Measurements from ENCODE around the gene SZT2. TPM values are rescaled to one million over a fixed set of nuclear protein-coding genes. Genes with fewer than 3 reads are reported as not detected.
"Not testable (repeated sequence)": the region's sequence is repeated elsewhere in the genome, so short reads cannot be mapped to it uniquely, and the experiment has no call there.

SZT2 gene
- total RNA-seq, 4 donors from 2014 or later: 26.4 to 61.9 (median 36.7) TPM

DNA sequence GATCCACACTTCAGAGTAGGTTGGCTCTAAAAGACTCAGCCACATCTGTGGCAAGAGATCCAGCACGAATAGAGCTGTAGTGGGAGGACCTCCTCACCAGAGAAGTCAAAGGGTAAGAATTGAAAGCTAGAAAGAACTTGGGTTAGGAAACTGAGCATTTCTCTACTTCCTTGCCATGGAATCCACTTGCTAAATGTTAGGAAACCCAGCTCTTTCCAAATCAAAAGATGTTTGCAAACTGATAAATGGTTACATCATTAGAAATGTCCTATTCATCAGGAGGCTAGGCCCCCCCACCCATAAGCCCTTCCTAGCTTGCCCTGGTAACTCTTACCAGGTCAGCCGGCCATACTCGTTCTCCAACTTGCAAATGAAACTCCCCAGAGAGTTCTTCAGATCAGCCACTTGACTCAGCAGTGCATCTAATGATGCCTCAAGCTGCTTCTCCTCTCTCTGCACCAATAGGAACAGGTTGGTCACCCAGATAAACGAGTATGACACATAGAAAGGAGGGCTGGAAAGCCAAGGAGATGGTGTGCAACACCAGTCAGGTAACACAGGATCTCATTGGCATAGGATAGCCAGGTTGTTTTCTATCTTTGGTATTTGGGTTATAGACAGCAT, 1.6 kb upstream of the SZT2 start:
- TF ChIP-seq, protein P1, sequence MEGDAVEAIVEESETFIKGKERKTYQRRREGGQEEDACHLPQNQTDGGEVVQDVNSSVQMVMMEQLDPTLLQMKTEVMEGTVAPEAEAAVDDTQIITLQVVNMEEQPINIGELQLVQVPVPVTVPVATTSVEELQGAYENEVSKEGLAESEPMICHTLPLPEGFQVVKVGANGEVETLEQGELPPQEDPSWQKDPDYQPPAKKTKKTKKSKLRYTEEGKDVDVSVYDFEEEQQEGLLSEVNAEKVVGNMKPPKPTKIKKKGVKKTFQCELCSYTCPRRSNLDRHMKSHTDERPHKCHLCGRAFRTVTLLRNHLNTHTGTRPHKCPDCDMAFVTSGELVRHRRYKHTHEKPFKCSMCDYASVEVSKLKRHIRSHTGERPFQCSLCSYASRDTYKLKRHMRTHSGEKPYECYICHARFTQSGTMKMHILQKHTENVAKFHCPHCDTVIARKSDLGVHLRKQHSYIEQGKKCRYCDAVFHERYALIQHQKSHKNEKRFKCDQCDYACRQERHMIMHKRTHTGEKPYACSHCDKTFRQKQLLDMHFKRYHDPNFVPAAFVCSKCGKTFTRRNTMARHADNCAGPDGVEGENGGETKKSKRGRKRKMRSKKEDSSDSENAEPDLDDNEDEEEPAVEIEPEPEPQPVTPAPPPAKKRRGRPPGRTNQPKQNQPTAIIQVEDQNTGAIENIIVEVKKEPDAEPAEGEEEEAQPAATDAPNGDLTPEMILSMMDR (IDR thresholded peaks at IDR 0.05): no peak
- DNase-seq (ENCODE audit: low spot score) (no peak), ATAC-seq (ENCODE audit: low FRiP score) (no peak)

DNA sequence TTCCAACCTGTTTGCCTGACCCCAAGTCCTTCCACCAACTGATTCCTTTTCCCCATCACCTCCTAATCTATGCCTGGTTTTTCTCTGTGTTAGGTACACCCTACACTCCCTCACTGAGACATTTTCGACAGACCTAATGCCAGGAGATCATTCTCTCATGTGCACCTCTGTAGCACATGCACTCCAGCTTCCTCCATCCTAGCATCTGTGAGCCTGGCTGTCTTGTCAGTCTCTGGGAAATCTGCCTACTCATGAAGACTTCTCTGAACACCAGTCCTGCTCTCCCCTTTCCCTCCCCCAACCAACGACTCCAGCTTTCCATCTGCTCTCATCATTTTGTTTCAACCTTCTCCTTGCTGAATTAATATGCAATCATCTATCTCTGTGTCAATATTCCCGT, 1.1 kb upstream of the SZT2 start:
- TF ChIP-seq, protein P1 (IDR thresholded peaks at IDR 0.05): no peak
- no peak for DNase-seq (ENCODE audit: low spot score)
- no peak for ATAC-seq (ENCODE audit: low FRiP score)

DNA sequence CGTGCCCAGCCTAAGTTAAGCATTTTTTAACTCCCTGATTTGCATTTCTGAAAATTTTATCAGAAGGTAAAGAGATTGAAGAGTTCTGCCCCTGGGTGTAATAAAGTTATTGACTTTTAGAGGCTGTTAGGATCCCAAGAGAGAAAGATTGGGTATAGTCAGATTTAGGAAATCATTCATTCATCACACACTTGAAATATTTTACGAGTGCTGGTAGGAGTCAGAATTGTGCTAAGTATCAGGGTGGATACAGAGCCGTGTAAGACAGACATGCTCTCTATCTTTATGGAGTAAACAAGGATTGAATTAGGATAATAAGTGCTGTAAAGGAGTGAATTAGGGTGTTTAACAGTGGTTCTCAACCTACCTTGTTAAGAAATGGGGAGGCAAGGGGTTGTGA, 3.0 kb downstream of the SZT2 start:
- DNase-seq (ENCODE audit: low spot score) (no peak), ATAC-seq (ENCODE audit: low FRiP score) (no peak)
- TF ChIP-seq, protein P1 (IDR thresholded peaks at IDR 0.05): no peak

DNA sequence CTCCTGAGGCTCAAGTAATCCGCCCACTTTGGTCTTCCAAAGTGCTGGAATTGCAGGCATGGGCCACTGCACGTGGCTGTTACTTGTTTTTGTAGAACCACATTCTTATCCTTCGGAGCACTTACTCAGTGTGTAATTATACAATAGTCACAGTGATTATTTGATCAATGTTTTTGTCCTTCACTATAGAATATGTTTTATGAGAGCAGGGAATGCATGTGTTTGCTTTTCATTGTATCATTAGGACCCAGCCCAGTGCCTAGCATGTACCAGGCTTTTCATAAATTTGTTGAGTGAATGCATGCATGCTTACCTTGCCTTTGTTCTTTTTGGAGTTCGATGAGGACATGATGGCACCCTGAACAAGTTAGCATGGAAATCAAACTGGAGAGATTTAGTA, 5.8 kb downstream of the SZT2 start:
- no peak for ATAC-seq (ENCODE audit: low FRiP score)
- TF ChIP-seq, protein P1 (IDR thresholded peaks at IDR 0.05): no peak
- DNase-seq (ENCODE audit: low spot score): no peak

DNA sequence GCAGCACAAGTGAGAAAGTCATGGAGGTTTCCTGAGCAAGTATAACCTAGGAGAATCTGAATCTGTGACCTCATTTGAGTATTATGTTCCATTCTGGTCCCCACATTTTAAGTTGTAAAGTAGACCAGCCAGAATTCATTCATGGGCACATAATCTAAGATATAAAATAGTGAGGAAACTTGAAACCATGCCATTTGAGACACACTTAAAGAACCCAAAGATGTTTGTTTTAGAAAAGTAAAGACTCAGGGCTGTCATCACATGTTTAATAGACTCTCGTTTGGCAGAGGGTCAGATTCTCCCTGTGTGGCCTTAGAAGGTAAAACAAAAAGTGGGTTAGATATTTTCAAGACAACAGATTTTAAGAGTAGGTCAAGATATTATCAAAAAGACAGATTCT, 6.4 kb downstream of the SZT2 start:
- no peak for DNase-seq (ENCODE audit: low spot score)
- TF ChIP-seq, protein P1 (IDR thresholded peaks at IDR 0.05): no peak
- ATAC-seq (ENCODE audit: low FRiP score): no peak

DNA sequence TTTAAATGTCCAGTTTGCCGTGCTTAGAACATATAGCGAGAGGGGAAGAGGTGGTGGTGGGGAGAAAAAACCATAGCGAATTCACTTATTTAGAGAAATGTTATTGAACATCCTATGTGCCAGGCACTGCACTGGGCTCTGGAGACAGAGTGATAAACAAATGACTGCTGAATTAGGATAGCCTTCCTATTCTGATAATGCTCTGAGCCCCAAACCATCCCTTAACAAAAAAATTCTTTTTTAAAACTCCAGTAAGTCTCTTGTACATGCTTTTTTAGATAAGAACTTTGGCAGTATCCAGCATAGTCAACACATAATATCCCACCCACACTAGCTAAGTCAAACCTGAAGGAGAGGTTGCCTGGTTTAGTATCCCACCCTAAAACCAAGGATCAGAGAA, 8.5 kb downstream of the SZT2 start:
- ATAC-seq (ENCODE audit: low FRiP score): no peak
- DNase-seq (ENCODE audit: low spot score): no peak
- TF ChIP-seq, protein P1 (IDR thresholded peaks at IDR 0.05): no peak

DNA sequence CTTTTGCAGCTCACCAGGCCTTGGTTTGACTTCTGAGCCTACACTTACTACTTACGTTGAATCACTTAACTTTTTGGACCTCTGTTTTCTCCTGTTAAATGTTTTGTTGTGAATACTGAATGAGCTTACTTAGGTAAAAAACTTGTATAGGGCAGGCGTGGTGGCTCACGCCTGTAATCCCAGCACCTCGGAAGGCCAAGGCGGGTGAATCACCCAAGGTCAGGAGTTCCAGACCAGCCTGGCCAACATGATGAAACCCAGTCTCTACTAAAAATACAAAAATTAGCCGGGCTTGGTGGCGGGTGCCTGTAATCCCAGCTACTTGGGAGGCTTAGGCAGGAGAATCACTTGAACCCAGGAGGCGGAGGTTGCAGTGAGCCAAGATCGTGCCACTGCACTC, 10.7 kb downstream of the SZT2 start:
- not testable (repeated sequence) for ATAC-seq (ENCODE audit: low FRiP score); DNase-seq (ENCODE audit: low spot score)
